Stimulated activated CD4-positive, alpha-beta T cell treated with anti-CD3 and anti-CD28 coated beads, Interleukin-15, amount 100 ng/mL, for 48 hours (primary cell): ENCODE results near the gene RESP18.
"Not testable (repeated sequence)": the region's sequence is repeated elsewhere in the genome, so short reads cannot be mapped to it uniquely, and the experiment has no call there.

Experiments used
- DNase-seq, 2 donors: peaks; one replicate each; pipeline ENCODE4 v3.0.0-alpha.2; 2020; ENCODE audit warnings: low read depth in 2 of 2

Gene RESP18

DNA sequence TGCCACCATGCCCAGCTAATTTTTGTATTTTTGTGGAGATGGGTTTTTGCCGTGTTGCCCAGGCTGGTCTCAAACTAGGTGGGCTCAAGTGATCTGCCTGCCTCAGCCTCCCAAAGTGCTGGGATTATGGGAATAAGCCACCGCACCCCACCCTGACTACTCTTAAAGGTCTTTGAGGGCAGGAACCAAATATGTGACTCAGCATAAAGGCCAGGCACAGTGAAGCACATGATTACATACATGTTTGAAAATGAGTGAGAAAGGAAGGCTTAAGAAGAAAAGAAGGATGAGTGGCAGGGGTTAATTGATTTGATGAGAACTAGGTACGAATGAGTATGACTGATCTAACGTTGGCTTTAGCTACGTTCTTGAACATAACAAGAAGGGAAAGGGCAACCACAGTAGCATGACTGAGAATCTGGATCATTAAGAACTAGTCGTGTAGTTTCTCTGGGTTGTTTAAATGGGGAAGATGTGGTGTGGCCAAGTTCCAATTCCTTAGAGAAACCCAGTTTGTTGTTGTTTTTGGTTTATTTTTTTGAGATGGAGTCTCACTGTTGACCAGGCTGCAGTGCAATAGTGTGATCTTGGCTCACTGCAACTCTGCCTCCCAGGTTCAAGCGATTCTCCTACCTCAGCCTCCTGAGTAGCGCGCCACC is 6.8 kb downstream of the RESP18 start:
- no peak for DNase-seq

- DNase-seq, result no peak
Observed at GRCh38 chr2:219325136-219325535, 7.4 kb downstream of the RESP18 start.

DNA sequence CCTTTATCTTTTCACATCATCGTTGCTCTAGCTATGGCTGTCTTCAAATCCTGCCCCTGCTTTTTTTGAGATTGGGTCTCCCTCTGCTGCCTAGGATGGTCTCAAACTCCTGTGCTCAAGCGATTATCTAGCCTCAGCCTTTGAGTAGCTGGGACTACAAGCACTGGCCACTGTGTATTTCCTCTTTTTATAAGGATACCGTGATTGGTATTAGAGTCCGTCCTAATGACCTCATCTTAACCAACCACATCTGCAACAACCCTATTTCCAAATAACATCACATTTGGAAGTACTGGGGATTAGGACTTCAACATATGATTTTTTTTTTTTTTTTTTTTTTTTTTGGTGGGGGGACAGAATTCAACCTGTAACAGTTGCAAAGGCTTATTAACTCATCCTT is 9.1 kb downstream of the RESP18 start:
- no peak for DNase-seq

DNA sequence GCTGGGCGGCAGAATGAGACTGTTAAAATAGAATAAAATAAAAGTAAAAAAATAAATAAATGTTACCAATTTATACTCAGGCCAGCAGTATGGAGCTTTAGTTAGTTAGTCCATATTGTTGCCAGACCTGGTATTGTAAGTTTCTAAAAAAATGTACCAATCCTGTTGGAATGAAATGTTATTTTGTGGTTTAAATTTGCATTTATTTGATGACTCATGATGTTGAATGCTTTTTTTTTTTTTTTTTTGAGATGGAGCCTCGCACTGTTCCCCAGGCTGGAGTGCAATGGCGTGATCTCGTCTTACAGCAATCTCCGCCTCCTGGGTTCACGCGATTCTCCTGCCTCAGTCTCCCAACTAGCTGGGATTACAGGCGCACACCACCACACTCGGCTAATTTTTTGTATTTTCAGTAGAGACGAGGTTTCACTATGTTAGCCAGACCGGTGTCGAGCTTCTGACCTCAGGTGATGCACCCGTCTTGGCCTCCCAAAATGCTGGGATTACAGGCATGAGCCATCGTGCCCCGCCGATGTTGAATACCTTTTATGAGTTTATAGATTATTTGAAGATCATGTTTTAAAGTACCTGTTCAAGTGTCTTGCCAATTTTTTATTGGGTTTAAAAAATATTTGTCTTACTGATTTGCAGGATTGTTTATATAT is 17.6 kb downstream of the RESP18 start:
- no peak for DNase-seq

GRCh38 chr2:219312683-219313263 is 19.8 kb downstream of the RESP18 start:
- not testable (repeated sequence) for DNase-seq

DNA sequence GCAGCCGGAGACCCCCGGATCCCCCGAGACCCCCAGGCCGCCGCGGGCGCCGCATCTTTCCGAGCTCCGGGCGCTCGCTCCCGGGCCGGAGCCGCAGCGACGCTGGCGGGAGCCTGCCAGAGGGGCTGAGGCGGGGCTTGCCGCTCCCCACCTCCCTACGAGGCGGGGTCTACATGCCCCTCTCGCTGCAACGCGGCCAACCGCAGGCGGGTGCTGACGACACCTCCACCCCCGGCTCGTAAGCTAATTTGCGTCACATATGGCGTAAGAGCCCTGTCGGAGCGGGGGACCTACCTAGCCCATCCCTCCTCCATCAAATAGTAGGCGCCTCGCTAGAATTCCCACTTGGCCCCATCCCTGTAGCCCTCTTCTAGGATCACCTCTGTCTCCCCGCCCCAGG is 23.3 kb downstream of the RESP18 start, which contains the start of gene PTPRN:
Gene PTPRN (minus strand): TSS at position 124 of the 400 bp plus-strand sequence. CDS start 69 bp downstream, at position 55.
- DNase-seq, result no peak

GRCh38 chr2:219308142-219309101 is 24.1 kb downstream of the RESP18 start:
- DNase-seq, result peak in 1 of 2 donors; percentile 61

DNA sequence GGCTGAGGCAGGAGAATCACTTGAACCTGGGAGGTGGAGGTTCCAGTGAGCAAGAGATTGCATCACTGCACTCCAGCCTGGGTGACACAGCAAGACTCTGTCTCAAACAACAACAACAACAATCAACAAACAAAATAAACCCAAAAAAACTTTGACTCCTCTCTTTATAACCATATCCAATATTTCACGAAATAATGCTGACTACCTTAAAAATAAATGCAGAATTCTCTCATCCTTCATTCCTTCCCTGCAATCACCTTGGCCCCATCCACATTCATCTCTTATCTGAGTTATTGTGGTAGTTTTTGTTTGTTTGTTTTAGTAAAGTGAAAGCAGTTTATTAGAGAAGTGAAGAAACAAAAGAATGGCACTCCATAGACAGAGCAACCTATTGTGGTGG is 26.5 kb downstream of the RESP18 start:
- DNase-seq, result no peak

DNA sequence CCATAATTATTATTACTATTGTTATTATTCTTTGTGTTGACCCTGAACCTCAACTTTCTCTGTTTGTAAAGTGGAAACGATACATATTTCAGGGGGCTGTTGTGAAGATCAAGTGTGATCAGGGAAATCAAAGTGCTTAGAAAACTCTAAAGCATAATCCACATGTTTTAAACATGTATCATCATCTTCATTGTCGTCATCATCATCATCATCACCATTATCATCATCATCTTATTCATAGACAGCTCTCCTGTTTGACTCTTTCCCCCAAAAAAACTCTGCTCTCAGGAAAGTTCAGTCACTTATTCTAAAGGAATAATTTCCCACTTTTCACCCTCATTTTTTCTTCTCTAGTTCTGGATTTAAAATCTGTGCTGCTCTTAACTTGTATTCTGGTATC is 28.3 kb downstream of the RESP18 start:
- DNase-seq, result no peak

DNA sequence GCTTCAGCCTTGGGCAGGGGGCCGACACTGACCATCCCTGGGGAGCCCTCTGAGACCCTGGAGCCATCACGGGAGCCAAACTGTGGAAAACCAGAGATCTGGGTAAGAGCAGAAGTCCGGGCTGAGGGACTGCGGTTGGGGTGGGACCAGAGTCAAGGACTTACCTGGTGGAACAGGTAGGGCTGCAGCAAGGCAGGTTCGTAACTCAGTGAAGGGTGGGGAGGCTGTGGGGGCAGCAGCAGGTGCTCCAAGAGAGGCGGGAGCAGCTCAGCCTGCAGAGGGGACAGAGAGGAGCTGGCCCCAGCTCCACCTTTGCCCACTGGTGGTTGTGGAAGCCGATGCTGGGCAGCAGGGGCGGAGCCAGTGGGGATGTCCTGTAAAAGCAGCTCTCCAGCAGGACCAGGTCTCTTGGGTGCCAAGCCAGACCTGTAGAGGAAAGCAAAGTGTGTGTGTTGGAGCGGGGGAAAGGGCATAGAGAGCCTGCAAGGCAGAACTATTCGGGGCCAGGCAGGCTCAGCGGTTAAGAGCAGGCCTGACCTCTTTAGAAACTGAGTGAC is 30.1 kb downstream of the RESP18 start:
- DNase-seq, result no peak

GRCh38 chr2:219300022-219300421 is 32.5 kb downstream of the RESP18 start:
- no peak for DNase-seq

GRCh38 chr2:219299372-219299760 is 33.2 kb downstream of the RESP18 start:
- no peak for DNase-seq

DNA sequence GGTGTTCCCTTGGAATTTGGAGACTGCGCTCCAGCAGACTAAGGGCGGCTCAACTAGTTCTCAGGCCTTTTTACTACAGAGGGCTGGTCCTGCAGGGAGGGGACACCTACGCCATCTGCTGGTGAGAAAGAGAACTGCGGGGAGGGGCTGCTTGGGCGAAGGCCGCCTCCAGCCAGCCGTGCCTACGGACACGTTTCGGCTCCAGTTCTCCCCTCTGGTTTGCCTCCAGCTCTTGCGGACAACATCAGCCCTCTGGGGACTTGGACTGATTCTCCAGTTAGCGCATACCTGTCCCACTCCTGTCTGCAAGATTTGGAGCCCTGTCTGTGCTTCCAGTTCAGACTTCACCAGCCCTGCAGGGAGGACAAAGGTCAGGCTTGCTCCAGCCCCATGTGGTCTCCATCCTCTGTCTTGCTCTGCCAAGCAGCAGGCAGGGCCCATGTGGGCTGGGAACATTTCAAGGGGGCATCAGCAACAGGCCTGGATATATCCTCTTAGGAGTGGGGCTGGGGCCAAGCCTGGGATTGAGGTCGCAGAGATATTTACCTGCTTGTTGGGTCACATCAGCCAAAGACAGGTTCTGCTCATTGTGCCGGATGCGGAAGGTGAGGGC is 33.7 kb downstream of the RESP18 start:
- DNase-seq, result peak; percentile 76 to 89

DNA sequence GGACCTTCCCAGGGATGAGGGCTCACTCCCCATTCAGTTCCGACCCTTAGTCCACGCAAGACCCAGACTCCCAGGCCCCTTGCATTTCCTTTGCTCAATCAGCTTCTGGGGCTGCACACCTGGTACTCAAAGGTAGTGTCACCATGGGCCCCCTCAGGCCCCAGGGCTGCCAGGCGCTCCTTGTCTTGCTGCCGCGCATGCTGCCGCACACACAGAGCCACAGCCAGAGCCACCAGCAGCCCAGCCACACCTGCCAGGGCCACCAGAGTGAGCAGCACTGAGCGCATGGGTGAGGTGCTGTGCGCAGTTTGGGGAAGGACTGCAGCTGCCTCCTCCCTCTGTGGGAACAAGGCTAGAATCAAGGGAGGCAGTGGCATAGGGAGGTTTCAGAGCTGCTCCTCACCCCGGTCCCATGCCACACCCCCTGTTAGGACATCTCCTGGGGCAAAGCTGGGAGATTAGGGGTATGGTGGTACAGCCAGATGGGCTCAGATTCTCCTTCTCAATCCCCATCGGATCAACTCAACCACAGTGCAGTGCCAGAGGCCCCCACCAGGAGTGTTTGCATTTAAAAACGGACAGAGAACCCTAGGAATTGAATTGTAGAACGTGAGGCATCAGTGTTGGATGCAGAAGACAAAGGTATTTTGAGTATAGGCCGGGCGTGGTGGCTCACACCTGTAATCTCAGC is 34.6 kb downstream of the RESP18 start:
- no peak for DNase-seq

GRCh38 chr2:219296631-219297391 is 35.7 kb downstream of the RESP18 start:
- DNase-seq, result no peak

GRCh38 chr2:219296142-219296541 is 36.4 kb downstream of the RESP18 start:
- DNase-seq, result no peak

GRCh38 chr2:219294356-219295351 is 37.9 kb downstream of the RESP18 start:
- peak; percentile 79 to 85 for DNase-seq

DNA sequence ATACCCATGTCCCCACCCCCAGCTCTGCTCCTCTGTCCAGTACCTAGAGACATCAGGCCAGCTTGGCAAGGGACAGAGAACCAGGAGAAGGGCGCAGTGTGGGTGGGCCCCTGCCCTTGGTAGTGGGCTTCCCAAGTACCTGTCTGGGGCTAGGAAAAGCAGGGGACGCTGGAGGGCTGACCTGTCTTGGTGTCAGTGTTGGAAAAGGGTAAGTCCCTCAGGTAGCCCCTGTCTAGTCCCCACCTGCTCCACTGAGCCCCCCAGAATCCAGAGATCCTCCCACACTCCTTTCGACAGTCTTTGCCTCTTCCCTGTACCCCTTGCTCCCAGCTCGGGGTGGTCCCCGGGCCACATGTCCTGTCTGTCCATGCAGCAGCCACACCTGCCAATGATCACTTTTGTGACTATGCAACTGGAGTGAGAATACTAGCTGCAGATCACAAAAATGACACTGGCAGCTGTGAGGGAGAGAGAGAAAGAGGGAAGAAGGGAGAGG is 38.8 kb downstream of the RESP18 start:
- DNase-seq, result no peak
